Stimulated activated CD4-positive, alpha-beta T cell treated with anti-CD3 and anti-CD28 coated beads, Interleukin-15, amount 100 ng/mL, for 1 hour (primary cell): Measurements from ENCODE around the gene COL26A1.

Source experiments
- DNase-seq, 2 donors: peaks; one replicate each; pipeline ENCODE4 v3.0.0-alpha.2; 2020; ENCODE audit warnings: low read depth in 1 of 2, low spot score in 1 of 2

COL26A1 gene

DNA sequence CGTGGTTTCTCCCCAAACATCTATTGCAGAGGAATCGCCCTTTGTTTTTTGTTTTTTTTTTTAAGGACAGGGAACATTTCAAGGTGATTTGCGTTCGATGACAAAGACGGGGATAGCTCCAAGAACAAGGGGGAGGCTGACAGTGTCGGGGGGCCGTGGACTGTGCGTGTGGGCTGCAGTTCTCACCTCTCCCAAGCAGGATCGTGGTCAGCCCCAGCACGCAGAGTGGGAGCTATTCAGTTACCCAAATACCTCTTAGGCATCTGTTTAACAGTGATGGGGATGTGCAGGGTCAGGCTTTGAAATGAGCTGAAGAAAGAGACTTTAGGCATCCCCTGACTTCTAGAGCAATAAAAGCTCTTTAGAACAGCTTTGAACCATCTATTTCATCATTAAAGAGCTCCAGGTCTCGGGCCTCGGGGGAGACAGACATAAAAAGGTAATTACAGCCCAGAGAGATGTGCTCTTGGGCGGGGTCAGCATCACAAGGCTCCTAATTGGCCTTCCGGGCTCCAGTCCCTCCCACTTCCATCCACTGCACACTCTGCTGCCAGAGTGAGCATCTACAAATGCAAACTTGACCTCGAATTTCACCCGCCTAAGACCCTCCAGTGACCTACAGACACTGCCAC is 169.2 kb downstream of the COL26A1 start:
- no peak for DNase-seq

- no peak for DNase-seq
Observed at GRCh38 chr7:101532400-101533102, 169.9 kb downstream of the COL26A1 start.

DNA sequence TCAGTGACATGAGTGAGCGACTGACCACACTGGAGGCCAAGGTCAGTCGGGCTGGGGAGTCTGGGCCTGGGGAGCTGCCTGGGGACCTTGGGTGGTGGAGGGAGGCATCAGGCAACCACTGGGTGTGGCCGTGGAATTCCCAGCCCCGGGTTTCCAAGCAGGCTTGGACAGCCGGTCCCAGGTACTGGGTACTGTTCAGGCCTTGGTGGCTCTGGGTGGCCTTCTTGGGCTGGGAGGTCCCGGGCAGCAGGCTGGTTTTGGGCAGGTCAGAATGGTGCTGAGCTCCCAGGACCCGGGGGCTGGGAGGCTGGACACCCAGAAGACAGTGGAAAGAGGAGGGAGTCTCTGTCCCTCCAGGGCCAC is 170.4 kb downstream of the COL26A1 start:
- no peak for DNase-seq

DNA sequence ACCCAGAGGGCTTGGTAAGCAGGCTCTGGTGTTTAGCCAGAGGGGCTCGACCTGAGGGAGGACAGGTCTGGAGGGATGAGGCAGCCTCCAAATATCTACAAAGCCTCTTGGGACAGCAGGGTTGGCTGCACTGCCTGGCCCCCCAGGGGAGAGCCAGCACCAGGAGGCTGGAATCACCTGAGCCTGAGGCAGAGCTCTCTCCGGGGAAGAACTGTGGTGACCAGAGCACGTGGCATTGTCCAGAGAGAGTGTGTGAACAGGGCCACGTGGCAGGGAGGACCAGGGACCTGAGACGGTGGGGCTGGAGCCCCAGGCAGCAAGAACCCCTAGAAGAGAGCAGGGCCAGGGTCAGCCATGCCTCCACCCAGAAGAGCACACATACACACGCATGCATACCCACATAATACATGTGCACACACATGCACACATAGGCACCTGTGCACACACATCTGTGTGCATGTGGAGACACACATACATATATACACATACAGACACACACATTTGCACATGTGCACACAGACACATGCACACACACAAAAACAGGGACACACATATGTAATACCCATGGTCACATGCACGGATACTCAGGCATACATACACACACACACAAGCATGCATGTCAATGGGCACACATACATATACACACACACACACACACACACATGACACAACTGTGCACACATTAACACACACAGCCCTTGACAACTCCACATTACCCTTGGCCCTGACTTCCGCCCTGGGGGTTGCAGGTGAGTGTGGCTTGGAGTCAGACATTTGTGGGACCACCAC is 171.5 kb downstream of the COL26A1 start:
- no peak for DNase-seq

DNA sequence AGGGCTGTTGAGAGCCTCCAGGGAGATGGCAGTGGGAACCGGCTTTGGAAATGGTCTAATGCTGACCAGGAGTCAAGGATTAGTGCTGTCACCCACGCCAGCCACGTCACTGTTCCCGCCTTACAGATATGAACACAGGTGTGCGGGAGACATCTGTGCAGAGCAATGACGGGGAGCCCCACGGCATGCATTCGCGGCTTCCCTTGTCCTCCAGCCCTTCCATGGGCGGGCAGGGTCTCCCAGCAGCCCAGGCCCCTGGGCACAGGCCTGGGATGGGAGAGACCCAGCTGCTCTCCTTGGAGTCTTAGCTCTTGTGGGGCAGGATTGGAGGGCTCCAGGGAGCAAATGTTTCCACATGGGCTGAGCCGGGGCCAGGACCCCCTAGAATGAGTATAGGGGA is 172.2 kb downstream of the COL26A1 start:
- no peak for DNase-seq

- DNase-seq, result no peak
Observed at GRCh38 chr7:101535351-101535751, 172.7 kb downstream of the COL26A1 start.

DNA sequence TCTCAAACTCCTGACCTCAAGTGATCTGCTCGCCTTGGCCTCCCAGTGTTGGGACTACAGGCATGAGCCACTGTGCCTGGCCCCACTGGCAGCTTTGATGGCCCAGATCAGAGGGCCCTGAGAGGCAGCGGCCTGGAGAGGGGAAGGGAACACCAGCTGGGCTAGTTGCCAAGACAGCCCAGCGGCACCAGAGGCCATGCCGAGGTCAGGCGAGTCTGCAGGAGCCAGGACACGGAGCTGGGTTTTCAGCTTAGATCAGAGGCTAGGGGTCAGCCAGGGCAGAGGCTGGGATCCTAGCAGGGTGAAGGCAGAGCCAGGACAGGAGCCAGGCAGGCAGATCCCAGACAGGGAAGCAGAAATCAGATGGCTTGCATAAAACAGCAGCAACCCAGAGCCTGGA is 173.6 kb downstream of the COL26A1 start:
- DNase-seq, result no peak

- no peak for DNase-seq
Observed at GRCh38 chr7:101536668-101537067, 174.0 kb downstream of the COL26A1 start.

DNA sequence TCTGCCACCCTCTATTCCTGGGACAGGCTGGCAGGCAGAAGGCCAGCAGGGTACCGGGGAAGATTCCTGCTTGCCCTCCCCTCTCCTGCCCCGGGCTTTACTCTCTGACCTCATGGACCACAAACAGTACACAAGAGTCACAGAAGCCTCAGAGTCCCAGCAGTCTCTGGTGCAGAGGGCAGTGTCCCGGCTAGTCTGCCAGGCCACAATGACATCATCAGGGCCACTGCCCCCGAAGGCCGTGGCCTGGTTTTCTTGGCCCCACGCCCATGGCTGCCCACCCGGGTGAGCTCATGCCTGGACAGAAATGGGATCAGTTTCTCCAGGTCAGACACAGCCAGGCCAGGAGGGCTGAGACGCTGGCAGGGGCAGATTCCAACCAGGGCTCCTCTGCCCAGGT is 174.5 kb downstream of the COL26A1 start:
- DNase-seq, result no peak

DNA sequence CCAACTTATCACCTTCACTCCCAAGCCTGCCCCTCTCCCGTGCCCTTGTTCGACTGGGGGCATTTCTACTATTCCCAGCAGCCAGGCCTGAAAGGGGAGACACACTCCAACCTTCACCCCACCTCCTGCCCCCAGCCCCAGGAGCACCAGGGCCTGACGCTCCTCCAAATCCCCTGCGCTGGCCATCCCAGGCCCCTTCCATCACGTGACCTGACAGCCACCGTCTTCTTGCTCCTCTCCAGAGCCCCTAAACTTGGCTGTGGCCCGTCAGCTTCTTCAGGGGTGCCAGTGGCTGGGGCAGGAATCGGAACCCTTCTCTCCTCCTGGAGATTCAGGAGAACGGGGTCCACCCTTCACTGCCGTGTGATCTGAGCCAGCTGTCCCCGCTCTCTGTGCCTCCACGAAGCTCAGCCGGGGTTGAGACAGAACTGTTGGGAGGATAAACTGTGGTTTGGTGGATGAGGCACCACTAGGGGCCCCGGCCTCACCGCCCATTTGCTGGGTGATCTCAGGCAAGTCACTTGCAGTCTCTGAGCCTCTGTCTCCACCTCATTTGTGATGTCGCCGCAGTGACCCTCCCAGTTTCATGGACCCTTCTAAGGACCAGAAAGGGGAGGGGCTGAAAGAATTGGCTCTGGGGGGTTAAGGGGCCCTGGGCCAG is 175.4 kb downstream of the COL26A1 start:
- DNase-seq, result no peak

DNA sequence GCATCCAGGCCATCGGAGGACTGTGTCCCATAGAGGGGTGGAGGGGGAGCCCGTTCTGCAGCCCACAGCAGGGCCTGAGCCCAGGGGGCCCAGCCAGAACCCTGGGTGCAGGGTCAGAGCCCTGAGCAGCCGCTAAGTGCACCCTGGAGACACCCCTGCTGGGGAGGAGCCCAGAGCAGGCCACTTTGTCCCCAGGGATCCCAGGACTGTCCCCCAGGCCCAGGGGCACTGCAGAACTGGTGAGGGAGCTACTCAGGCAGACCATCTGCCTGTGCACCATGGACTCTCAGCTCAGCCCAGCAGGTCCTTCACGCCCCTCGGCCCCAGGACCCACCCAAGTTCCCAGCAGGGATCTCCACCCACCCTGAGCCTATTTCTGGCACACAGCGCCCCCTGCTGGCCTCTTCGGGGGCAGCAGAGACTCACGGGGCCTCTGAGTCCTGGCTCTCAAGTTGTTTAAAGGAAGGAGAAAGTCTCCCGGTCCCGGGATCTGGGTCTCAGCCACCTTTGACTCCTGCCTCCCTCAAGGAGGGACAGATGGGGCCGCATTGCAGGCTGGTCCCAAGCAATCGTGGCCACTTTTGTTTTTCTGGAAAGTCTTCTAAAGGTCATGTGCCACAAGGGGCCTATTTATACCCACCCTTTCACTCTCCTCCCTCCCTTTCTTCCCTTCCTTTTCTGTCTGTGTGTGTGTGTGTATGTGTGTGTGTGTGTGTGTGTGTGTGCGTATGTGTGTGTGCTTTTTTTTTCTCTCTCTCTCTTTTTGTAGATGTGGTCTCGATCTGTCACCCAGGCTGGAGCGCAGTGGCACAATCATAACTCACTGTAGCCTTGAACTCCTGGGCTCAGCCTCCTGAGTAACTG is 176.2 kb downstream of the COL26A1 start:
- DNase-seq, result peak; percentile 15 to 48

GRCh38 chr7:101539784-101540183 is 177.1 kb downstream of the COL26A1 start:
- no peak for DNase-seq

DNA sequence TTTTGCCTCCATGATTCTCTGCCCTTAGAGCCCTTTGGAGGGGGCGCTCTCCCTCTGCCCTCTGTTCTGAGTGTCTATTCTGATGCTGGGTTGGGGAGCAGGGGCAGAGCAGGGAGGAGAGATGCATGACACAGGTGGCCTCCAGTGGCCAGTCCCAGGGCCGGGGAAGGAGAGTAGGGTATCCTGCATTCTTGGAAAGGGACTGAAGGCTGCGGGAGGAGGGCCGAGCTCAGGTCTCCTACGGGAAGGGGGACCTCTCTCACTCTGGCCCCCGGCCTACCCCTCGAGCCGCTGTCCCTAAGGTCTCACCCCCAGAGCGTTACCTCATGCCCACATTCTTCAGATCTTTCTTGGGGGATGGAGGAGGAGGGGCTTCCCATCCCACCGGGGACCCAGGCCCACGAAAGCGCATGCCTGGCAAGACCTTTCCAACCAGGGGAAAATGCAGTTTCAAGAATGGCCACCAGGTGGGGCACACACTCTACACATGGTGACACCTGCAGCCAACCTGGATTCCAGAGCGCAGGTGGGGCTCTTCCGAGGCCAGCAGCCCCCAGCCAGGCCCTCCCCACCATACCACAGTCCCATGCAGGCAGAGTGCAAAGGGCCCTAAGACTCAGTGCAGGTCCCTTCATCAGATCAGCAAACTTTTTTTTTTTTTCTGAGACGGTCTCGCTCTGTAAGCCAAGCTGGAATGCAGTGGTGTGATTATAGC is 180.0 kb downstream of the COL26A1 start:
- peak; percentile 48 to 56 for DNase-seq

DNA sequence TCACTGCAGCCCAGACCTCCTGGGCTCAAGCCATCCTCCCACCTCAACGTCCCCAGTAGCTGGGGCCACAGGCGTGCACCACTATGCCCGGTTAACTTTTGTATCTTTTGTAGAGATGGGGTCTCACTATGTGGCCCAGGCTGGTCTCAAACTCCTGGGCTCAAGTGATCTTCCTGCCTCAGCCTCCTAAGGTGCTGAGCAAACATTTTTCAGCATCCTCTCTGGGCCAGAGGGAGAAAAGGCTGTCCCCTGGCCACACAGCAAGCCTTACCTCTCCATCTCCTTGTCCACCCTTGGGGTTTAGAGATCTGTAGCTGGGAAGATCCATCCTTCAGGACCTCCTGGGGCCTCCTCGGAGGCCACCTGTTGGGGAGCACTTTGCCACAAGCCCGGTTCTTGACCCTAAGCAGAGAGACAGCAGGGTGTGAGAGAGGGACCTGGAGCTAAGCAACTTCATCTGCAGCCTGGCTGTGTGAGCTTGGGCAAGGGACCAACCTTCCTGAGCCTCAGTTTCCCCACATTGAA is 180.6 kb downstream of the COL26A1 start:
- no peak for DNase-seq

DNA sequence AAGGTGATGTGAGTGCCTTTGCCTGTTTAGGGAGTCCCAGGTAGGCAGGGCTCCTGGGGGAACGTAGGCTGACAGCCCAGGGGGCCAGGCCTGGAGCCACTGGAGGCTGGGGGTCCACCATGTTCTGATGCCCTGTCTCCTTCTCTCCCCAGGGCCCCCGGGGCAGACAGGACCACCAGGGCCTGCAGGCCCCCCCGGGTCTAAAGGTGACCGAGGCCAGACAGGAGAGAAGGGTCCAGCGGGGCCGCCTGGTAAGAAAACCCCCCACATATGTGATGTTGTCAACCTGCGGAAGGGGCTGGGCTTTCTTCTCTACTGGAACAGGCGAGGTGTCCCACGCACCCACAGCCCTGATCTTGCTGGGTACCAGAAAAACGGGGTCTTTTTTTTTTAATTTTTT is 181.2 kb downstream of the COL26A1 start:
- DNase-seq, result no peak

DNA sequence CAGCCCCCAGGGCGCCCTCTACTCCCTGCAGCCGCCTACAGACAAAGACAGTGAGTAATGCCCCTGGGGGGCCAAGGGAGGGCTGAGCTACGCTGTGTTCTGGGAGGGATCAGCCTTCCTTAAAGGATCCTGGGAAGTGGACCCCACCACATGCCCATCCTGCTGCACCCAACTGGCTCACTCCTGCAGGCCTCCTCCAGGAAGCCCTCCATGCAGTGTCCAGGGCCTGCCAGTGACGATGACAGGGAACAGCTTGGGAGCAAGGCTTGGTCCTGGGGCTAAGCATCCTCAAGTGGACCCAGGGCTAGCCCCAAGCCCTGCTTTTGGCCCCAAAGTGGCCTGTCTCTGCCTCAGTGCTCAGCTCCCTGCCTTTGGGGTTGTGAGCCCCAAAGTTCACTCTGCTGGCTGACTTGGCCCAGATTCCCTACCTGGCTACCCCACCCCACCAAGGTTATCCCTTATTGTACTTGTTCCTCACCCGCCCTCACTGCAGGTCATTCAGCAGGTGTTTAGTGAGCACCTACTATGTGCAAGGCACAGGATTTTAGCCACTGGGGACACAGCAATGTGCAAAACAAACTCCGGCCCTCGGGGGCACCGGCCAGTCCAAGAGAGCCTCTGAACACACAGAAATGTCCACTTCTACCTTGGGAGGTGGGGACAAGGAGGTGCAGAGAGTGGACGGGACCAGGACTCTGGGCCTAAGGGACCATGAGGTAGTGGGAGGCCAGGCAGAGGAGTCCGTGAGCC is 182.9 kb downstream of the COL26A1 start:
- DNase-seq, result no peak

DNA sequence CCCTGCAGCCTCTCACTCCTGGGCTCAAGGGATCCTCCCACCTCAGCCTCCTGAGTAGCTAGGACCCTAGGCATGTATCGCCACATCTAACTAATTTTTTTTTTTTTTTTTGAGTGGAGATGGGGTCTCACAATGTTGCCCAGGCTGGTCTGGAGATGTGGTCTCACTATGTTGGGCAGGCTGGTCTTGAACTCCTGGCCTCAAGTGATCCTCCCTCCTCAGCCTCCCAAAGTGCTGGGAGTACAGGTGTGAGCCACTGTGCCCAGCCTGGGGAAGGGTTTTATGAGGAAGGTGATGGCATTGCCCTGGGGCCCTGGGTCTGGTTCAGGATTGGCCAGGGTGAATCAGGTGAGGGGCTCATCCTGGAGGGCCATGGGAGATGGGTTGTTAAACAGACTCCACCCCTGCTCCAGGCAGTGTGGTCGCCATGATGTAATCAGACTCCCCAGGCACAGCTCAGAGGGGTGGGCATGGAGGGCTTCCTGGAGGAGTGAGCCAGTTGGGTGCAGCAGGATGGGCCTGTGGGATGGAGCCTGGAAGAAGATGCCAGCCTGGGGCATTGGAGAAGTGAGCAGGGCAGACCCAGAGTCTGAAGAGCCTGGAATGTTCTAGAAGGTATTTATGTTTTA is 183.7 kb downstream of the COL26A1 start:
- no peak for DNase-seq

- DNase-seq, result no peak
Observed at GRCh38 chr7:101547022-101547915, 184.6 kb downstream of the COL26A1 start.
